CD8-positive, alpha-beta memory T cell (primary cell): Measurements from ENCODE around the gene CCSAP. TPM values are rescaled to one million over a fixed set of nuclear protein-coding genes. Genes with fewer than 3 reads are reported as not detected.

ENCODE experiments used
- CTCF ChIA-PET: fragments of 350-600 bp; sonication (Branson Sonifier 250); formaldehyde crosslinking; loops from one replicate; lab custom pipeline; 2021; ENCODE audit warnings: antibody characterized with exemption; lab: Charles Lee
- POLR2A ChIA-PET: fragments of 350-600 bp; sonication (Branson Sonifier 250); formaldehyde crosslinking; loops from one replicate; lab custom pipeline; 2021; ENCODE audit warnings: antibody characterized with exemption; lab: Charles Lee
- DNase-seq, 5 donors: peaks; one replicate each; pipeline versions ENCODE4 v3.0.0 to v3.0.0-alpha.2; 2020 to 2022; ENCODE audit warnings: mixed read lengths in 1 of 5
- H3K27ac ChIP-seq: one replicate; pipeline ENCODE4 v1.7.0; 2013; ENCODE audit warnings: low read depth, mild to moderate bottlenecking, low read length, moderate library complexity
- H3K27me3 ChIP-seq: 2 replicates; pipeline ENCODE4 v1.7.0; 2013; ENCODE audit warnings: low read length, mild to moderate bottlenecking; ENCODE audit not compliant: insufficient read depth, poor library complexity, severe bottlenecking
- H3K36me3 ChIP-seq: 2 replicates; pipeline ENCODE4 v1.7.0; 2013; ENCODE audit warnings: mild to moderate bottlenecking, low read length, moderate library complexity; ENCODE audit not compliant: insufficient read depth
- H3K4me1 ChIP-seq: 2 replicates; pipeline ENCODE4 v1.7.0; 2013; ENCODE audit warnings: mild to moderate bottlenecking, low read length, moderate library complexity; ENCODE audit not compliant: insufficient read depth
- H3K4me3 ChIP-seq: 2 replicates; pipeline ENCODE4 v1.7.0; 2013; ENCODE audit warnings: mild to moderate bottlenecking, low read length
- H3K9me3 ChIP-seq: 2 replicates; pipeline ENCODE4 v1.7.0; 2013; ENCODE audit warnings: mild to moderate bottlenecking, low read length
- H3K27ac Mint-ChIP-seq, 8 donors: one replicate each; pipeline ENCODE4 v1.8.0; 2020 to 2021; ENCODE audit warnings: mixed read lengths in 8 of 8, mild to moderate bottlenecking in 6 of 8, inconsistent platforms in 3 of 8, moderate library complexity in 3 of 8
- H3K27me3 Mint-ChIP-seq, 2 donors: one replicate each; pipeline ENCODE4 v1.8.0; 2020 to 2021; ENCODE audit warnings: mixed read lengths in 2 of 2, mild to moderate bottlenecking in 1 of 2, moderate library complexity in 1 of 2
- H3K36me3 Mint-ChIP-seq, 3 donors: one replicate each; pipeline ENCODE4 v1.8.0; 2020 to 2021; ENCODE audit warnings: mixed read lengths in 3 of 3, inconsistent platforms in 1 of 3, mild to moderate bottlenecking in 1 of 3
- H3K4me1 Mint-ChIP-seq, 3 donors: one replicate each; pipeline ENCODE4 v1.8.0; 2020 to 2021; ENCODE audit warnings: mixed read lengths in 3 of 3, inconsistent platforms in 1 of 3, mild to moderate bottlenecking in 1 of 3
- H3K4me3 Mint-ChIP-seq, 7 donors: one replicate each; pipeline ENCODE4 v1.8.0; 2020 to 2021; ENCODE audit warnings: mixed read lengths in 7 of 7, mild to moderate bottlenecking in 6 of 7, moderate library complexity in 4 of 7, inconsistent platforms in 2 of 7
- H3K9me3 Mint-ChIP-seq, 5 donors: one replicate each; pipeline ENCODE4 v1.8.0; 2020 to 2022; ENCODE audit warnings: mixed read lengths in 5 of 5, mild to moderate bottlenecking in 3 of 5, moderate library complexity in 2 of 5, inconsistent platforms in 1 of 5
- polyA plus RNA-seq: library from polyadenylated mRNA; unstranded; fragments of 300-500 nt; fragmentation: Illumina TruSeq; gene quantifications from one replicate; pipeline ENCODE4 v1.2.3, GENCODE V29; 2021
- total RNA-seq, 2 experiments: library from RNA; stranded (reverse); gene quantifications; one replicate each; pipeline ENCODE4 v1.2.3, GENCODE V29; 2021

The CCSAP gene
- total and polyA plus RNA-seq, 3 experiments from 2014 or later, result 2.1 to 4.9 (median 4.4) TPM

DNA sequence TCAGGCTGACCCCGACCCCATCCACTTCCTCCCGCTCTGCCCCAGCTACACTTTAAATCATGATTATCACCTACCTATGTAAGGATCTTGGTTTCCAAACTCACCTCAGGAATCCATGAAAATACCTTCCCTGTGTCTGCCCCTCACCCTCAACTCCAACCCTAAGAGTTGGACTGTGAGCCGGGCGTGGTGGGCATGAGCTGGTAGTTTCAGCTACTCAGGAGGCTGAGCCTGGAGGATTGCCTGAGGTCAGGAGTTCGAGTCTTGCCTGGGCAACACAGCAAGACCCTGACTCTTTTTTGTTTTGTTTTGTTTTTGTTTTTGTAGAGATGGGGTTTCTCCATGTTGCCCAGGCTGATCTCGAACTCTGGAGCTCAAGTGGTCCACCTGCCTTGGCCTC is 30.5 kb upstream of the CCSAP start:
- POLR2A ChIA-PET, result no interaction called here
- no peak overlapping the region for H3K27ac ChIP-seq
- no peaks in the 10 kb centered on the region for H3K27me3 ChIP-seq
- H3K36me3 Mint-ChIP-seq, result no peaks in the 10 kb centered on the region
- no peak overlapping the region for H3K4me3 Mint-ChIP-seq
- DNase-seq, result no peak
- no peaks in the 10 kb centered on the region for H3K36me3 ChIP-seq
- peak overlapping the region in 1 of 8 donors; percentile 21 for H3K27ac Mint-ChIP-seq
- no peaks in the 10 kb centered on the region for H3K9me3 Mint-ChIP-seq
- H3K27me3 Mint-ChIP-seq, result peaks cover 8 to 19% of the 10 kb centered on the region in 2 donors
- CTCF ChIA-PET, result interaction anchor here (1.8 kb wide), 1 partner anchor 95 kb away, joined by 5 read pairs; no protein-coding TSS in a partner anchor
- H3K9me3 ChIP-seq, result no peaks in the 10 kb centered on the region
- no peaks in the 10 kb centered on the region for H3K4me1 ChIP-seq
- peaks cover 0 to 4% (median 0%) of the 10 kb centered on the region in 3 donors for H3K4me1 Mint-ChIP-seq
- H3K4me3 ChIP-seq, result no peak overlapping the region

DNA sequence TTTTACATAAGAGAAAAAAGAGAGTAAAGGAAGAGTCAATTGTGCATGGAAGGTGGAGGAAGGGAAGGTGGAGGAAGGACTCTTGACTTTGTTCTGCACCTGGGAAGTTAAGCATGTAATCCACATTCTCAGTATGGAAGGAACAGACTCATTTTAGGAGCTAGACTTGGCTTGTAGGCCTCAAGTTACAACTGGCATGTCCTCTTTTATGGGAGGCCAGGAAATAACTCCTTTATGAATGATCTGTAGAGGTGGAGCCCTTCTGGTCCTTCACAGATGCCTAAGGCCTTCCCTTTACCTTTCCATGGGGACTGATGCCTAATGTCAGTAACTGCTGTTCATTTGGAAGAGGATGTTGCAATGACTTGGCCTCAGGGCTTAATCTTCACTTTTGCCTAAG is 29.4 kb upstream of the CCSAP start:
- CTCF ChIA-PET, result no interaction called here
- Histone ChIP-seq H3K36me3 (no peaks in the 10 kb centered on the region), H3K27me3 (no peaks in the 10 kb centered on the region), H3K4me3 (no peak overlapping the region), H3K27ac (no peak overlapping the region), H3K4me1 (no peaks in the 10 kb centered on the region), H3K9me3 (no peaks in the 10 kb centered on the region)
- H3K27ac Mint-ChIP-seq, result no peak overlapping the region
- no peak for DNase-seq
- H3K4me3 Mint-ChIP-seq, result no peak overlapping the region
- POLR2A ChIA-PET, result no interaction called here
- H3K27me3 Mint-ChIP-seq, result peaks cover 11 to 23% of the 10 kb centered on the region in 2 donors
- H3K9me3 Mint-ChIP-seq, result no peaks in the 10 kb centered on the region
- no peaks in the 10 kb centered on the region for H3K36me3 Mint-ChIP-seq
- peaks cover 0 to 4% (median 1%) of the 10 kb centered on the region in 3 donors for H3K4me1 Mint-ChIP-seq

DNA sequence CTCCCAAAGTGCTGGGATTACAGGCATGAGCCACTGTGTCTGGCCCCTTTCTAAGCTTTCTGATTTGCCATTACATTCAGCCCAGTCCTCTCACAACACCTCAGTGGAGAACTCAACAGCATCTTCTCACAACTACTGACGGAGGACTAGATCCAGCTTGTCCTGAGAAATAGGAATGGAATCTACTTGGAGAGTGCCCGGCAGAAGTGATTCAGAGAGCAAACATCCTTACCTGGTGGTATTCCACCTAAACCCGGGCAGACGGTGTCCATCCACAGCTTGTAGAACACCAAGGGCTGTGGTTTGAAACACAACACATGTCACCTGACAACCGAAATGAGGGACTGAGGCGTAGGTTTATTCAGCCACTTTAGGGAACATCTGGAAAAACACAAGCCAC is 28.8 kb upstream of the CCSAP start:
- ChIA-PET POLR2A (no interaction called here), CTCF (no interaction called here)
- Mint-ChIP-seq H3K36me3 (no peaks in the 10 kb centered on the region), H3K27me3 (peaks cover 12 to 24% of the 10 kb centered on the region in 2 donors), H3K27ac (no peak overlapping the region), H3K4me1 (peaks cover 0 to 4% (median 1%) of the 10 kb centered on the region in 3 donors), H3K4me3 (no peak overlapping the region), H3K9me3 (no peaks in the 10 kb centered on the region)
- no peak for DNase-seq
- H3K9me3 ChIP-seq, result no peaks in the 10 kb centered on the region
- no peak overlapping the region for H3K4me3 ChIP-seq
- H3K36me3 ChIP-seq, result no peaks in the 10 kb centered on the region
- H3K27ac ChIP-seq, result no peak overlapping the region
- H3K27me3 ChIP-seq, result no peaks in the 10 kb centered on the region
- no peaks in the 10 kb centered on the region for H3K4me1 ChIP-seq

DNA sequence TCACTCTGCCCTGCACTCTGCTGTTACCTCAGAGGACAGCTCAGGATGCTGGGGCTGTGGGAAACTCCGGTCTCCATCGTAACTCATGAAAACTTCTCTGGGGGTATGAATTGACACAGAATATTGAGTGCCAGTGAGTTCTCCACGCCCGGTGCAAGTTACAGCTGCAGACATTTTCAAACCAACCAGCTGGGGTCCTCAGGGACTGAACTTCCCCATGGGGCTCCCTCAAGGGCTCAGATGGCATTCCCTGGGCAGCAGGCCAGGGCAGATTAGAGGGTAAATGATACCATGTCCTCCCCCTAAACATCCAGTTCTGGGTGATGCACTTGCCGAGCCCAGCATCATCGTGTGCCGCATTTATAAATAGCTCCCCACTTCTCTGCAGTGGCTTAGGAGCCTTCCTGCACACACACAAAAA is 27.8 kb upstream of the CCSAP start:
- H3K4me1 ChIP-seq, result no peaks in the 10 kb centered on the region
- DNase-seq, result no peak
- peaks cover 19 to 30% of the 10 kb centered on the region in 2 donors for H3K27me3 Mint-ChIP-seq
- H3K9me3 Mint-ChIP-seq, result peaks cover 0 to 2% (median 0%) of the 10 kb centered on the region in 5 donors
- no peak overlapping the region for H3K4me3 Mint-ChIP-seq
- ChIA-PET POLR2A (no interaction called here), CTCF (no interaction called here)
- no peak overlapping the region for H3K27ac ChIP-seq
- H3K27me3 ChIP-seq, result no peaks in the 10 kb centered on the region
- no peaks in the 10 kb centered on the region for H3K36me3 Mint-ChIP-seq
- H3K36me3 ChIP-seq, result no peaks in the 10 kb centered on the region
- no peaks in the 10 kb centered on the region for H3K9me3 ChIP-seq
- no peak overlapping the region for H3K27ac Mint-ChIP-seq
- peaks cover 0 to 4% (median 1%) of the 10 kb centered on the region in 3 donors for H3K4me1 Mint-ChIP-seq
- H3K4me3 ChIP-seq, result no peak overlapping the region

DNA sequence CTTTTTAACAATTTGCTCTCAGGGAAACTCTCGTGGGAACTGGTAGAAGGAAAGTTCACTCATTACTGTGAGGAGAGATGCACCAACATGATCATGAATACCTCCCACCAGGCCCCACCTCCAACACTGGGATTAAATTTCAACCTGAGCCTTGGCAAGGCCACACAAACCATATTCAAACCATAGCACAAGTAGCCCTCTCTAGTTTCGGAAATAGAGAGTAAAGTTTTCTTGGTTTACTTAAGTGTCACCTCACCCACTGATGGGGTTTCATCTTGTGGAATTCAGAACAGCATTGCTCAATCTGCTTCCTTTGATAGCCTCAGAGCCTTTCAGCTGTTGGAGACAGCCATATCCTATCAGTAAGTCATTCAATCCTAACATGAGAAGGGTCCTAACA is 25.5 kb upstream of the CCSAP start:
- CTCF ChIA-PET, result no interaction called here
- no peaks in the 10 kb centered on the region for H3K9me3 ChIP-seq
- Mint-ChIP-seq H3K4me3 (no peak overlapping the region), H3K27me3 (peaks cover 20 to 46% of the 10 kb centered on the region in 2 donors), H3K27ac (peak overlapping the region in 1 of 8 donors; percentile 58), H3K9me3 (peaks cover 0 to 2% (median 0%) of the 10 kb centered on the region in 5 donors), H3K36me3 (peaks cover 0 to 3% (median 0%) of the 10 kb centered on the region in 3 donors), H3K4me1 (peaks cover 0 to 4% (median 1%) of the 10 kb centered on the region in 3 donors)
- DNase-seq, result no peak
- POLR2A ChIA-PET, result no interaction called here
- H3K27ac ChIP-seq, result no peak overlapping the region
- H3K36me3 ChIP-seq, result no peaks in the 10 kb centered on the region
- no peaks in the 10 kb centered on the region for H3K27me3 ChIP-seq
- no peaks in the 10 kb centered on the region for H3K4me1 ChIP-seq
- H3K4me3 ChIP-seq, result no peak overlapping the region

DNA sequence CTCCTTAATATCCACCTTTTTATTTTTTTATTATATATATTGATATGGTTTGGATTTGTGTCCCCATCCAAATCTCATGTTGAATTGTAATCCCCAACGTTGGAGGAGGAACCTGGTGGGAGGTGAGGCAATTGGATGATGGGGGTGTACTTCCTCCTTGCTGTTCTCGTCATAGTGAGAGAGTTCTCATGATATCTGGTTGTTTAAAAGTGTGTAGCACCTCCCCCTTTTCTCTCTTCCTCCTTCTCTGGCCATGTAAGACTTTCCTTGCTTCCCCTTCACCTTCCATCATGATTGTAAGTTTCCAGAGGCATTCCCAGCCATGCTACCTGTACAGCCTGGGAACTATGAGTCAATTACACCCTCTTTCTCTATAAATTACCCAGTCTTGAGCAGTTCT is 22.7 kb upstream of the CCSAP start:
- H3K9me3 ChIP-seq, result no peaks in the 10 kb centered on the region
- H3K4me3 ChIP-seq, result no peak overlapping the region
- H3K4me1 ChIP-seq, result no peaks in the 10 kb centered on the region
- H3K27me3 ChIP-seq, result no peaks in the 10 kb centered on the region
- peaks cover 0 to 2% (median 0%) of the 10 kb centered on the region in 5 donors for H3K9me3 Mint-ChIP-seq
- peaks cover 0 to 3% (median 0%) of the 10 kb centered on the region in 3 donors for H3K36me3 Mint-ChIP-seq
- no peak overlapping the region for H3K27ac Mint-ChIP-seq
- POLR2A ChIA-PET, result no interaction called here
- no peak overlapping the region for H3K4me3 Mint-ChIP-seq
- CTCF ChIA-PET, result no interaction called here
- H3K27ac ChIP-seq, result no peak overlapping the region
- peaks cover 0 to 1% (median under 1%) of the 10 kb centered on the region in 3 donors for H3K4me1 Mint-ChIP-seq
- no peak for DNase-seq
- peaks cover 21 to 49% of the 10 kb centered on the region in 2 donors for H3K27me3 Mint-ChIP-seq
- H3K36me3 ChIP-seq, result no peaks in the 10 kb centered on the region

DNA sequence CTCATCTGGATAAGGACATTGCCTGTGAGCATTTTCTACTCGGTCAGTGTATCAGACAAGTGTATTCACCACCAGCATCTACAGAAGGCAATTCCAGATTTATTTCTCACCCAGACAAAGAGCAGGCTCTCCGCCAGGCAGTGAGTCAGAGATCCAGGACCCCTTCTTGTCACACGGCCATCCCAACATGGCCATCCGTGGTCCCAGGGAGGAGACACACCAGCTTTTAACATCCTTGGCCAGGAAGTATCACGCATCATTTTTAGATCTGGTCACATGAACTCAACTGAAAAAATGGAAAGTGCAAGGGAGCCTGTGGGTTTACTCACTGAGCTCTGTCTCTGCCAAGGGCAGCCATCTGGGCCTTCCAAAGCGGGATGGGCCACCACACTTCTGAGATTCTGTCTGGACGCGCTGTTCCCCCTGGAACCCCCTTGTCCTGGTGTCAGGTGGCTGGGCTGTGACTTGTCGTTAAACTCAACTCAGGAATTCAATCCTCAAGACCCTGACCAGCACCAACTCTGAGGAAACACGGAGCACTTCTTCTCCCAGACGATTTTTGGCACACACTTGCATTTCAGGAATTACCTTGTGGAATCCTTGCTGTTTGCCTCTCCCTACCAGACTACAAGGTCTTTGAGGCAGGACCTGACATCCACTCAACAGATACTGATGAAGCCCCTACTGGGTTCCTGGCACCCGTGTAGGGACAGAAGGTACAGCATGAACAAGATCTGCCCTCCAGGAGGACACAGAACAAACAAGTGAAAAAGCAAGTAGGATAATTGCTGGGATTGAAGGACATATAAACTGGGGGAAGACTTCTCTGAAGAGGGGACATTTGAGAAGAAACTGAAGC is 21.6 kb upstream of the CCSAP start:
- H3K9me3 ChIP-seq, result no peaks in the 10 kb centered on the region
- no peak overlapping the region for H3K27ac ChIP-seq
- H3K9me3 Mint-ChIP-seq, result peaks cover 0 to 2% (median 0%) of the 10 kb centered on the region in 5 donors
- no peaks in the 10 kb centered on the region for H3K36me3 ChIP-seq
- H3K27me3 ChIP-seq, result no peaks in the 10 kb centered on the region
- H3K4me1 ChIP-seq, result no peaks in the 10 kb centered on the region
- H3K36me3 Mint-ChIP-seq, result peaks cover 0 to 3% (median 0%) of the 10 kb centered on the region in 3 donors
- peaks cover 0 to 1% (median 0%) of the 10 kb centered on the region in 3 donors for H3K4me1 Mint-ChIP-seq
- DNase-seq, result no peak
- POLR2A ChIA-PET, result no interaction called here
- H3K27me3 Mint-ChIP-seq, result peaks cover 30 to 58% of the 10 kb centered on the region in 2 donors
- CTCF ChIA-PET, result no interaction called here
- H3K27ac Mint-ChIP-seq, result no peak overlapping the region
- H3K4me3 ChIP-seq, result no peak overlapping the region
- no peak overlapping the region for H3K4me3 Mint-ChIP-seq

DNA sequence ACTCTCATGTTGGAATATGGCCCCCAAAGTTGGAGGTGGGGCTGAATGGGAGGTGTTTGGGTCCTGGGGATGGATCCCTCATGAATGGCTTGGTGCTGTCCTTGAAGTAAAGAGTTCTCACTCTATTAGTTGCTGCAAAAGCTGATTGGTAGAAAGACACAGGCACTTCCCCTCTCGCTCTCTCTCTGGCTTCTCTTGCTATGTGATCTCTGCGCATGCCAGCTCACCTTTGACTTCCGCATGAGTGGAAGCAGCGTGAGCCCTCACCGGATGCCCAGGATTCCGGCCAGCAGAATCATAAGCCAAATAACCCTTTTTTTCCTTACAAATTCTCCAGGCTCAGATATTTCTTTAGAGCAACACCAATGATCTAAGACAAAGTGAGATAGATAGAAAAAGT is 20.9 kb upstream of the CCSAP start:
- POLR2A ChIA-PET, result no interaction called here
- CTCF ChIA-PET, result no interaction called here
- H3K36me3 Mint-ChIP-seq, result peaks cover 0 to 3% (median 0%) of the 10 kb centered on the region in 3 donors
- H3K4me3 Mint-ChIP-seq, result no peak overlapping the region
- no peaks in the 10 kb centered on the region for H3K4me1 ChIP-seq
- no peak overlapping the region for H3K27ac Mint-ChIP-seq
- no peaks in the 10 kb centered on the region for H3K9me3 ChIP-seq
- no peaks in the 10 kb centered on the region for H3K36me3 ChIP-seq
- no peak overlapping the region for H3K4me3 ChIP-seq
- H3K4me1 Mint-ChIP-seq, result peaks cover 0 to 1% (median 0%) of the 10 kb centered on the region in 3 donors
- DNase-seq, result no peak
- no peaks in the 10 kb centered on the region for H3K27me3 ChIP-seq
- H3K27ac ChIP-seq, result no peak overlapping the region
- peaks cover 0 to 2% (median 0%) of the 10 kb centered on the region in 5 donors for H3K9me3 Mint-ChIP-seq
- H3K27me3 Mint-ChIP-seq, result peaks cover 35 to 65% of the 10 kb centered on the region in 2 donors
